Stimulated activated CD8-positive, alpha-beta memory T cell treated with anti-CD3 and anti-CD28 coated beads, Interleukin-15, amount 100 ng/mL, for 24 hours (primary cell): ENCODE results near the gene LGALS7B.
"Not testable (repeated sequence)": the region's sequence is repeated elsewhere in the genome, so short reads cannot be mapped to it uniquely, and the experiment has no call there.

Experiments used
- DNase-seq: peaks from one replicate; pipeline ENCODE4 v3.0.0-alpha.2; 2020; ENCODE audit warnings: low read depth

The LGALS7B gene

GRCh38 chr19:38770228-38770948 lies 18.6 kb upstream of the LGALS7B start:
- DNase-seq: not testable (repeated sequence)

- DNase-seq: not testable (repeated sequence)
Measured at GRCh38 chr19:38770949-38771275, 18.1 kb upstream of the LGALS7B start.

GRCh38 chr19:38771569-38771968 lies 17.4 kb upstream of the LGALS7B start:
- DNase-seq: not testable (repeated sequence)

GRCh38 chr19:38773469-38774177 lies 15.4 kb upstream of the LGALS7B start, which contains the start of gene LGALS7:
TSS of gene LGALS7 (minus strand) at chr19:38773517. CDS start at chr19:38773492, 25 bp downstream.
- no peak for DNase-seq

GRCh38 chr19:38774181-38774950 lies 14.6 kb upstream of the LGALS7B start:
- no peak for DNase-seq

- DNase-seq: no peak
Measured at GRCh38 chr19:38778733-38779132, 10.3 kb upstream of the LGALS7B start.

GRCh38 chr19:38780443-38780842 lies 8.6 kb upstream of the LGALS7B start:
- no peak for DNase-seq

- DNase-seq: no peak
Measured at GRCh38 chr19:38781058-38781457, 7.9 kb upstream of the LGALS7B start.

GRCh38 chr19:38782212-38782611 lies 6.8 kb upstream of the LGALS7B start:
- not testable (repeated sequence) for DNase-seq

- no peak for DNase-seq
Measured at GRCh38 chr19:38784224-38784623, 4.8 kb upstream of the LGALS7B start.

GRCh38 chr19:38785187-38785699 lies 3.8 kb upstream of the LGALS7B start:
- no peak for DNase-seq

GRCh38 chr19:38786061-38786460 lies 2.9 kb upstream of the LGALS7B start:
- not testable (repeated sequence) for DNase-seq

GRCh38 chr19:38786572-38787265 lies 2.3 kb upstream of the LGALS7B start:
- no peak for DNase-seq

- DNase-seq: not testable (repeated sequence)
Measured at GRCh38 chr19:38790507-38791403, 1.8 kb downstream of the LGALS7B start.

- not testable (repeated sequence) for DNase-seq
Measured at GRCh38 chr19:38791451-38792064, 2.6 kb downstream of the LGALS7B start.

GRCh38 chr19:38792250-38793111 lies 3.5 kb downstream of the LGALS7B start:
- DNase-seq: no peak

- DNase-seq: no peak
Measured at GRCh38 chr19:38793177-38793576, 4.2 kb downstream of the LGALS7B start.

- DNase-seq: no peak
Measured at GRCh38 chr19:38793671-38794070, 4.7 kb downstream of the LGALS7B start.

GRCh38 chr19:38795549-38795948 lies 6.5 kb downstream of the LGALS7B start:
- DNase-seq: no peak
